WTC11 (cell line): Measurements from ENCODE around the gene METTL25B. TPM values are rescaled to one million over a fixed set of nuclear protein-coding genes. Genes with fewer than 3 reads are reported as not detected.

ENCODE experiments used
- ATAC-seq: fragments of 200-7000 bp; cut with Tn5 transposase; 2 replicates; pipeline ENCODE4 v1.10.0; 2021; ENCODE audit warnings: mild to moderate bottlenecking, moderate library complexity
- CTCF ChIA-PET: fragments of 300-600 bp; sonication (Branson Sonifier 250); formaldehyde crosslinking; loops from one replicate; lab custom pipeline; 2021; ENCODE audit warnings: antibody characterized with exemption; lab: Charles Lee
- POLR2A ChIA-PET: fragments of 350-600 bp; sonication (Branson Sonifier 250); formaldehyde crosslinking; loops from one replicate; lab custom pipeline; 2021; ENCODE audit warnings: antibody characterized with exemption; lab: Charles Lee
- DNase-seq: peaks from one replicate; pipeline ENCODE4 v3.0.0; 2021; ENCODE audit warnings: low spot score
- H3K27ac Mint-ChIP-seq: 2 replicates; pipeline ENCODE4 v1.8.0; 2021; ENCODE audit warnings: mixed read lengths
- H3K27me3 Mint-ChIP-seq: 2 replicates; pipeline ENCODE4 v1.8.0; 2021; ENCODE audit warnings: low read depth, mild to moderate bottlenecking, moderate library complexity, mixed read lengths
- H3K36me3 Mint-ChIP-seq: 2 replicates; pipeline ENCODE4 v1.8.0; 2021; ENCODE audit warnings: mixed read lengths
- H3K4me1 Mint-ChIP-seq: 2 replicates; pipeline ENCODE4 v1.8.0; 2022; ENCODE audit warnings: mixed read lengths
- H3K4me3 Mint-ChIP-seq: 2 replicates; pipeline ENCODE4 v1.8.0; 2021; ENCODE audit warnings: mild to moderate bottlenecking, moderate library complexity, mixed read lengths
- H3K9me3 Mint-ChIP-seq: 2 replicates; pipeline ENCODE4 v1.8.0; 2021; ENCODE audit warnings: mixed read lengths
- ELF4 ChIP-seq: sonication (generic); formaldehyde crosslinking; IDR thresholded peaks from 2 replicates; pipeline ENCODE4 v1.8.1; 2022; ENCODE audit warnings: low read depth, mild to moderate bottlenecking, moderate library complexity, missing genetic modification reagents
- GABPB1 ChIP-seq: sonication (generic); formaldehyde crosslinking; IDR thresholded peaks from 2 replicates; pipeline ENCODE4 v1.8.1; 2023; ENCODE audit warnings: mild to moderate bottlenecking, missing genetic modification reagents
- JUN ChIP-seq: sonication (generic); formaldehyde crosslinking; IDR thresholded peaks from 2 replicates; pipeline ENCODE4 v1.8.0; 2023; ENCODE audit warnings: mild to moderate bottlenecking, missing genetic modification reagents
- NFATC4 ChIP-seq: fragments of 250-450 bp; sonication (Bioruptor Pico); IDR thresholded peaks from 2 replicates; pipeline ENCODE4 v1.9.0; 2021; ENCODE audit warnings: mild to moderate bottlenecking
- RORB ChIP-seq: fragments of 250-450 bp; sonication (Bioruptor Pico); IDR thresholded peaks from 2 replicates; pipeline ENCODE4 v1.9.0; 2021; ENCODE audit warnings: mild to moderate bottlenecking
- SMAD3 ChIP-seq: sonication (generic); formaldehyde crosslinking; IDR thresholded peaks from 2 replicates; pipeline ENCODE4 v1.8.0; 2022; ENCODE audit warnings: missing genetic modification reagents, mild to moderate bottlenecking, borderline replicate concordance
- TCF7 ChIP-seq: sonication (generic); formaldehyde crosslinking; IDR thresholded peaks from 2 replicates; pipeline ENCODE4 v1.8.0; 2022; ENCODE audit warnings: mild to moderate bottlenecking, low read depth, missing genetic modification reagents, moderate library complexity
- TP53 ChIP-seq: sonication (generic); formaldehyde crosslinking; IDR thresholded peaks from 2 replicates; pipeline ENCODE4 v1.8.1; 2023; ENCODE audit warnings: mild to moderate bottlenecking, missing genetic modification reagents
- ZNF423 ChIP-seq: fragments of 250-450 bp; sonication (Bioruptor Pico); IDR thresholded peaks from 2 replicates; pipeline ENCODE4 v2.1.2; 2022; ENCODE audit warnings: mild to moderate bottlenecking, moderate library complexity
- total RNA-seq: library from RNA; stranded (reverse); gene quantifications from 3 replicates; pipeline ENCODE4 v1.2.3, GENCODE V29; 2021
- TF ChIP-seq, protein P1 (sequence below): fragments of 200-600 bp; IDR thresholded peaks from 2 replicates; pipeline ENCODE4 v1.8.0; 2022; ENCODE audit warnings: antibody characterized with exemption
- TF ChIP-seq, protein P2 (sequence below): sonication (generic); formaldehyde crosslinking; conservative IDR thresholded peaks from 2 replicates; pipeline ENCODE4 v1.8.1; 2022; ENCODE audit warnings: mild to moderate bottlenecking, missing genetic modification reagents
- TF ChIP-seq, protein P3 (sequence below): sonication (generic); formaldehyde crosslinking; conservative IDR thresholded peaks from 2 replicates; pipeline ENCODE4 v1.8.1; 2023; ENCODE audit warnings: mild to moderate bottlenecking, low read depth, missing genetic modification reagents, moderate library complexity
- TF ChIP-seq, protein P4 (sequence below): sonication (generic); formaldehyde crosslinking; IDR thresholded peaks from 2 replicates; pipeline ENCODE4 v1.8.1; 2022; ENCODE audit warnings: mild to moderate bottlenecking, moderate library complexity, missing genetic modification reagents
- TF ChIP-seq, protein P5 (sequence below): fragments of 250-450 bp; sonication (Bioruptor Pico); IDR thresholded peaks from 2 replicates; pipeline ENCODE4 v1.9.0; 2021; ENCODE audit warnings: mild to moderate bottlenecking, borderline replicate concordance
- TF ChIP-seq, protein P6 (sequence below): sonication (generic); formaldehyde crosslinking; IDR thresholded peaks from 2 replicates; pipeline ENCODE4 v1.8.0; 2023; ENCODE audit warnings: missing genetic modification reagents, mild to moderate bottlenecking, borderline replicate concordance
- TF ChIP-seq, protein P7 (sequence below): fragments of 250-450 bp; sonication (Bioruptor Pico); conservative IDR thresholded peaks from 2 replicates; pipeline ENCODE4 v1.9.0; 2021; ENCODE audit warnings: mild to moderate bottlenecking

METTL25B gene
- total RNA-seq, 1 experiment from 2014 or later: 32.0 TPM

DNA sequence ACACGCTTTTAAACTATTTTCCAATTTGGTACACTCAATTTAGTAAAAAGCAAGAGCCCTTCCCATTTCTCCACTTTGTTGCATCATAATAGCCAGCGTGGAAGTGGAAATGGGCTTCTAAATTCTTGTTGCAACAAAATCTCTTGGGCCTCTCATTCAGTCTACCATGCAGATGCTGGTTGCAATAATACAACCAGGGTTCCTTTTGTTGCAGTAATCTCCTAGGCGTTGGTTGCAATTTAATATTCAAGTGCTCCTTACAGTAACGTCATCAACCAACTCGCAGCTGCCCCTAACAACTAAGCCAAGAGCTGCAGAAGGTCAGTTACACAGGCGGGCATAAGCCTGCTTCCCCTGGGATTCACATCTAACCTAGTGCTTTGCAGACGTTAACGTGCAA lies 25.9 kb downstream of the METTL25B start:
- Mint-ChIP-seq H3K4me1 (peaks cover 23% of the 10 kb centered on the region), H3K9me3 (no peaks in the 10 kb centered on the region), H3K36me3 (no peaks in the 10 kb centered on the region), H3K27ac (no peak overlapping the region), H3K4me3 (no peak overlapping the region), H3K27me3 (no peaks in the 10 kb centered on the region)
- no peak for DNase-seq
- no peak for ATAC-seq
- ChIA-PET POLR2A (interaction anchor here (0.5 kb wide), 1 partner anchor 19 kb away, joined by 3 read pairs; no protein-coding TSS in a partner anchor), CTCF (interaction anchor here (1.1 kb wide), 1 partner anchor 27 kb away, joined by 3 read pairs; no protein-coding TSS in a partner anchor)
- TF ChIP-seq JUN (CRISPR knock-in tag) (no peak), ELF4 (CRISPR knock-in tag) (no peak), TCF7 (CRISPR knock-in tag) (no peak), RORB (CRISPR knock-in tag) (no peak), NFATC4 (CRISPR knock-in tag) (no peak), ZNF423 (CRISPR knock-in tag) (no peak), SMAD3 (CRISPR knock-in tag) (no peak), GABPB1 (CRISPR knock-in tag) (no peak)
- TF ChIP-seq, protein P1, sequence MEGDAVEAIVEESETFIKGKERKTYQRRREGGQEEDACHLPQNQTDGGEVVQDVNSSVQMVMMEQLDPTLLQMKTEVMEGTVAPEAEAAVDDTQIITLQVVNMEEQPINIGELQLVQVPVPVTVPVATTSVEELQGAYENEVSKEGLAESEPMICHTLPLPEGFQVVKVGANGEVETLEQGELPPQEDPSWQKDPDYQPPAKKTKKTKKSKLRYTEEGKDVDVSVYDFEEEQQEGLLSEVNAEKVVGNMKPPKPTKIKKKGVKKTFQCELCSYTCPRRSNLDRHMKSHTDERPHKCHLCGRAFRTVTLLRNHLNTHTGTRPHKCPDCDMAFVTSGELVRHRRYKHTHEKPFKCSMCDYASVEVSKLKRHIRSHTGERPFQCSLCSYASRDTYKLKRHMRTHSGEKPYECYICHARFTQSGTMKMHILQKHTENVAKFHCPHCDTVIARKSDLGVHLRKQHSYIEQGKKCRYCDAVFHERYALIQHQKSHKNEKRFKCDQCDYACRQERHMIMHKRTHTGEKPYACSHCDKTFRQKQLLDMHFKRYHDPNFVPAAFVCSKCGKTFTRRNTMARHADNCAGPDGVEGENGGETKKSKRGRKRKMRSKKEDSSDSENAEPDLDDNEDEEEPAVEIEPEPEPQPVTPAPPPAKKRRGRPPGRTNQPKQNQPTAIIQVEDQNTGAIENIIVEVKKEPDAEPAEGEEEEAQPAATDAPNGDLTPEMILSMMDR: no peak
- TF ChIP-seq, protein P2, sequence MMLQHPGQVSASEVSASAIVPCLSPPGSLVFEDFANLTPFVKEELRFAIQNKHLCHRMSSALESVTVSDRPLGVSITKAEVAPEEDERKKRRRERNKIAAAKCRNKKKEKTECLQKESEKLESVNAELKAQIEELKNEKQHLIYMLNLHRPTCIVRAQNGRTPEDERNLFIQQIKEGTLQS: no peak
- TF ChIP-seq, protein P3, sequence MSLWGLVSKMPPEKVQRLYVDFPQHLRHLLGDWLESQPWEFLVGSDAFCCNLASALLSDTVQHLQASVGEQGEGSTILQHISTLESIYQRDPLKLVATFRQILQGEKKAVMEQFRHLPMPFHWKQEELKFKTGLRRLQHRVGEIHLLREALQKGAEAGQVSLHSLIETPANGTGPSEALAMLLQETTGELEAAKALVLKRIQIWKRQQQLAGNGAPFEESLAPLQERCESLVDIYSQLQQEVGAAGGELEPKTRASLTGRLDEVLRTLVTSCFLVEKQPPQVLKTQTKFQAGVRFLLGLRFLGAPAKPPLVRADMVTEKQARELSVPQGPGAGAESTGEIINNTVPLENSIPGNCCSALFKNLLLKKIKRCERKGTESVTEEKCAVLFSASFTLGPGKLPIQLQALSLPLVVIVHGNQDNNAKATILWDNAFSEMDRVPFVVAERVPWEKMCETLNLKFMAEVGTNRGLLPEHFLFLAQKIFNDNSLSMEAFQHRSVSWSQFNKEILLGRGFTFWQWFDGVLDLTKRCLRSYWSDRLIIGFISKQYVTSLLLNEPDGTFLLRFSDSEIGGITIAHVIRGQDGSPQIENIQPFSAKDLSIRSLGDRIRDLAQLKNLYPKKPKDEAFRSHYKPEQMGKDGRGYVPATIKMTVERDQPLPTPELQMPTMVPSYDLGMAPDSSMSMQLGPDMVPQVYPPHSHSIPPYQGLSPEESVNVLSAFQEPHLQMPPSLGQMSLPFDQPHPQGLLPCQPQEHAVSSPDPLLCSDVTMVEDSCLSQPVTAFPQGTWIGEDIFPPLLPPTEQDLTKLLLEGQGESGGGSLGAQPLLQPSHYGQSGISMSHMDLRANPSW (CRISPR knock-in tag): no peak
- TF ChIP-seq, protein P4, sequence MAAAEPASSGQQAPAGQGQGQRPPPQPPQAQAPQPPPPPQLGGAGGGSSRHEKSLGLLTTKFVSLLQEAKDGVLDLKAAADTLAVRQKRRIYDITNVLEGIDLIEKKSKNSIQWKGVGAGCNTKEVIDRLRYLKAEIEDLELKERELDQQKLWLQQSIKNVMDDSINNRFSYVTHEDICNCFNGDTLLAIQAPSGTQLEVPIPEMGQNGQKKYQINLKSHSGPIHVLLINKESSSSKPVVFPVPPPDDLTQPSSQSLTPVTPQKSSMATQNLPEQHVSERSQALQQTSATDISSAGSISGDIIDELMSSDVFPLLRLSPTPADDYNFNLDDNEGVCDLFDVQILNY: no peak
- TF ChIP-seq, protein P5, sequence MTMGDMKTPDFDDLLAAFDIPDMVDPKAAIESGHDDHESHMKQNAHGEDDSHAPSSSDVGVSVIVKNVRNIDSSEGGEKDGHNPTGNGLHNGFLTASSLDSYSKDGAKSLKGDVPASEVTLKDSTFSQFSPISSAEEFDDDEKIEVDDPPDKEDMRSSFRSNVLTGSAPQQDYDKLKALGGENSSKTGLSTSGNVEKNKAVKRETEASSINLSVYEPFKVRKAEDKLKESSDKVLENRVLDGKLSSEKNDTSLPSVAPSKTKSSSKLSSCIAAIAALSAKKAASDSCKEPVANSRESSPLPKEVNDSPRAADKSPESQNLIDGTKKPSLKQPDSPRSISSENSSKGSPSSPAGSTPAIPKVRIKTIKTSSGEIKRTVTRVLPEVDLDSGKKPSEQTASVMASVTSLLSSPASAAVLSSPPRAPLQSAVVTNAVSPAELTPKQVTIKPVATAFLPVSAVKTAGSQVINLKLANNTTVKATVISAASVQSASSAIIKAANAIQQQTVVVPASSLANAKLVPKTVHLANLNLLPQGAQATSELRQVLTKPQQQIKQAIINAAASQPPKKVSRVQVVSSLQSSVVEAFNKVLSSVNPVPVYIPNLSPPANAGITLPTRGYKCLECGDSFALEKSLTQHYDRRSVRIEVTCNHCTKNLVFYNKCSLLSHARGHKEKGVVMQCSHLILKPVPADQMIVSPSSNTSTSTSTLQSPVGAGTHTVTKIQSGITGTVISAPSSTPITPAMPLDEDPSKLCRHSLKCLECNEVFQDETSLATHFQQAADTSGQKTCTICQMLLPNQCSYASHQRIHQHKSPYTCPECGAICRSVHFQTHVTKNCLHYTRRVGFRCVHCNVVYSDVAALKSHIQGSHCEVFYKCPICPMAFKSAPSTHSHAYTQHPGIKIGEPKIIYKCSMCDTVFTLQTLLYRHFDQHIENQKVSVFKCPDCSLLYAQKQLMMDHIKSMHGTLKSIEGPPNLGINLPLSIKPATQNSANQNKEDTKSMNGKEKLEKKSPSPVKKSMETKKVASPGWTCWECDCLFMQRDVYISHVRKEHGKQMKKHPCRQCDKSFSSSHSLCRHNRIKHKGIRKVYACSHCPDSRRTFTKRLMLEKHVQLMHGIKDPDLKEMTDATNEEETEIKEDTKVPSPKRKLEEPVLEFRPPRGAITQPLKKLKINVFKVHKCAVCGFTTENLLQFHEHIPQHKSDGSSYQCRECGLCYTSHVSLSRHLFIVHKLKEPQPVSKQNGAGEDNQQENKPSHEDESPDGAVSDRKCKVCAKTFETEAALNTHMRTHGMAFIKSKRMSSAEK (CRISPR knock-in tag): no peak

DNA sequence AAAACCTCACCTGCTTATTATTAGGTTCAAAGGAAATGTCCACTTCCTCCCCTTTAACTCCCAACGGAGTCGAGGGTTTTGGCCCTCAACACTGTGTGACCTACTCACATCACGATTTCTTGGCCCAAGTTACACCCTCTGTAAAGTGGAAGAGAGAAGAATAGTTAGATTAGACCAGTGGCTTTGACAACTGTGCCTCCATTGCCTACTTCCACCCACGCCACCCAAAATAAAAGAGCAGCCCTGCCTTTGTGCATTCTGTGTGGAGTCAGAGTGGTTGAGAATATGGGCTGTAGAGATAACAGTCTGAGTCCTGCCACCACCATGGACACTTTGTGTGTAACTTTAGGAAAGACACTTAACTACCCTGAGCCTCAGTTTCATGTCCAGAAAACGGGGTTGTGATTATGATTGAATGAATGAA lies 27.3 kb downstream of the METTL25B start:
- Mint-ChIP-seq H3K9me3 (no peaks in the 10 kb centered on the region), H3K4me1 (peaks cover 13% of the 10 kb centered on the region), H3K36me3 (no peaks in the 10 kb centered on the region), H3K27me3 (no peaks in the 10 kb centered on the region), H3K4me3 (no peak overlapping the region), H3K27ac (no peak overlapping the region)
- POLR2A ChIA-PET: interaction anchor here (0.7 kb wide), 1 partner anchor 12 kb away, joined by 3 read pairs; the partner anchor contains the start of gene PRCC
- ATAC-seq (no peak), DNase-seq (no peak)
- CTCF ChIA-PET: interaction anchor here (2.2 kb wide), 1 partner anchor 66 kb away, joined by 5 read pairs; no protein-coding TSS in a partner anchor
- TF ChIP-seq, protein P6, sequence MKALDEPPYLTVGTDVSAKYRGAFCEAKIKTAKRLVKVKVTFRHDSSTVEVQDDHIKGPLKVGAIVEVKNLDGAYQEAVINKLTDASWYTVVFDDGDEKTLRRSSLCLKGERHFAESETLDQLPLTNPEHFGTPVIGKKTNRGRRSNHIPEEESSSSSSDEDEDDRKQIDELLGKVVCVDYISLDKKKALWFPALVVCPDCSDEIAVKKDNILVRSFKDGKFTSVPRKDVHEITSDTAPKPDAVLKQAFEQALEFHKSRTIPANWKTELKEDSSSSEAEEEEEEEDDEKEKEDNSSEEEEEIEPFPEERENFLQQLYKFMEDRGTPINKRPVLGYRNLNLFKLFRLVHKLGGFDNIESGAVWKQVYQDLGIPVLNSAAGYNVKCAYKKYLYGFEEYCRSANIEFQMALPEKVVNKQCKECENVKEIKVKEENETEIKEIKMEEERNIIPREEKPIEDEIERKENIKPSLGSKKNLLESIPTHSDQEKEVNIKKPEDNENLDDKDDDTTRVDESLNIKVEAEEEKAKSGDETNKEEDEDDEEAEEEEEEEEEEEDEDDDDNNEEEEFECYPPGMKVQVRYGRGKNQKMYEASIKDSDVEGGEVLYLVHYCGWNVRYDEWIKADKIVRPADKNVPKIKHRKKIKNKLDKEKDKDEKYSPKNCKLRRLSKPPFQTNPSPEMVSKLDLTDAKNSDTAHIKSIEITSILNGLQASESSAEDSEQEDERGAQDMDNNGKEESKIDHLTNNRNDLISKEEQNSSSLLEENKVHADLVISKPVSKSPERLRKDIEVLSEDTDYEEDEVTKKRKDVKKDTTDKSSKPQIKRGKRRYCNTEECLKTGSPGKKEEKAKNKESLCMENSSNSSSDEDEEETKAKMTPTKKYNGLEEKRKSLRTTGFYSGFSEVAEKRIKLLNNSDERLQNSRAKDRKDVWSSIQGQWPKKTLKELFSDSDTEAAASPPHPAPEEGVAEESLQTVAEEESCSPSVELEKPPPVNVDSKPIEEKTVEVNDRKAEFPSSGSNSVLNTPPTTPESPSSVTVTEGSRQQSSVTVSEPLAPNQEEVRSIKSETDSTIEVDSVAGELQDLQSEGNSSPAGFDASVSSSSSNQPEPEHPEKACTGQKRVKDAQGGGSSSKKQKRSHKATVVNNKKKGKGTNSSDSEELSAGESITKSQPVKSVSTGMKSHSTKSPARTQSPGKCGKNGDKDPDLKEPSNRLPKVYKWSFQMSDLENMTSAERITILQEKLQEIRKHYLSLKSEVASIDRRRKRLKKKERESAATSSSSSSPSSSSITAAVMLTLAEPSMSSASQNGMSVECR (CRISPR knock-in tag): no peak
- TF ChIP-seq, protein P7, sequence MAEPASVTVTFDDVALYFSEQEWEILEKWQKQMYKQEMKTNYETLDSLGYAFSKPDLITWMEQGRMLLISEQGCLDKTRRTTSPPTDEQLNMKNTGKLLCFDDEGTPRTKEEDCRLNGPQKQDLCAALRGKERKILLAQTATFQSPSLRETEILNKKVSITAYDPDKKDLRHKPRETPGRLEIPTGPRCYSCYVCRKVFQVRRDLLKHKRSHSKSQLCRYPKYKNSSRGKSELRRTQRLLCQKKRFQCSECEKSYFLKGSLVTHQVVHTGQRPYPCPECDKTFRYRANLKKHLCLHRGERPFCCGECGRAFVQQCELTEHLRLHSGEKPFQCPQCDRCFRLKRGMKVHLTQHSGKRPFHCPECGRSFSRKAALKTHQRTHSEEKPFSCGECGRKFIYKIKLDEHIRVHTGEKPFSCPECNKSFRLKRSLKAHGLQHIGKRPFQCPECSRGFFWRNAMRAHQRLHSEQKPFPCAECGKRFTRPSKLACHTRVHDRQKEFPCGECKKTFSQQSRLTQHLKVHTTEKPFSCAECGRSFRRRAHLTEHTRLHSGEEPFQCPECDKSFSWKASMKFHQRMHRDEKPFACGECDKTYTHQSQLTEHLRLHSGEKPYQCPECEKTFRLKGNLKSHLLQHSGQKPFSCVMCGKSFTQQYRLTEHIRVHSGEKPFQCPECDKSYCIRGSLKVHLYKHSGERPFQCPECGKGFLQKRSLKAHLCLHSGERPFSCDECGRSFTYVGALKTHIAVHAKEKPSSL (CRISPR knock-in tag): no peak
- TF ChIP-seq, protein P2: no peak
- TF ChIP-seq TP53 (CRISPR knock-in tag): no peak
